SK-N-SH (cell line): ENCODE results near the gene CCDC93. TPM values are rescaled to one million over a fixed set of nuclear protein-coding genes. Genes with fewer than 3 reads are reported as not detected.
A peak's percentile ranks its signal among the peaks of the same experiment; 100 is the strongest.

ENCODE experiments used
- CTCF ChIA-PET: fragments of 300-600, 350-600 bp; formaldehyde crosslinking; extraction: SDS; loops from one replicate; lab custom pipeline; 2021; lab: Yijun Ruan, JAX
- POLR2A ChIA-PET: fragments of 350-600 bp; sonication (Branson Sonifier 250); formaldehyde crosslinking; extraction: SDS; loops from one replicate; lab custom pipeline; 2020; ENCODE audit warnings: antibody characterized with exemption, inconsistent platforms; lab: Yijun Ruan, JAX
- DNase-seq: peaks from one replicate; pipeline ENCODE4 v3.0.0; 2012
- H2AFZ ChIP-seq: fragments of 200-600 bp; sonication (generic); 2 replicates; pipeline ENCODE4 v1.8.1; 2016; ENCODE audit warnings: antibody characterized with exemption, mild to moderate bottlenecking, low read depth
- H3F3A ChIP-seq: fragments of 200-600 bp; sonication (generic); replicated peaks from 2 replicates; pipeline ENCODE3; 2016; ENCODE audit warnings: antibody characterized with exemption, mild to moderate bottlenecking; ENCODE audit not compliant: insufficient read depth
- H3K27ac ChIP-seq, 2 experiments: fragments of 200-500 bp in 1 of 2; fragments of 200-600 bp in 1 of 2; sonication (Bioruptor generic) in 1 of 2; sonication (generic), shearing (Covaris generic) in 1 of 2; 2 replicates each; pipeline versions ENCODE4 v1.5.1 to v1.6.1; 2014 to 2016; ENCODE audit warnings: low read depth in 2 of 2, inconsistent platforms in 1 of 2, low read length in 1 of 2, mild to moderate bottlenecking in 1 of 2, mixed read lengths in 1 of 2
- H3K27me3 ChIP-seq: fragments of 200-600 bp; sonication (generic), shearing (Covaris generic); 2 replicates; pipeline ENCODE4 v1.6.1; 2016; ENCODE audit warnings: mixed run types; ENCODE audit not compliant: insufficient read depth
- H3K36me3 ChIP-seq, 2 experiments: fragments of 200-500 bp in 1 of 2; fragments of 200-600 bp in 1 of 2; sonication (Bioruptor generic) in 1 of 2; sonication (generic) in 1 of 2; replicated peaks in 1 of 2; 2 replicates each; pipeline versions ENCODE3 to v1.5.1; 2014 to 2016; ENCODE audit warnings: low read length in 1 of 2, mild to moderate bottlenecking in 1 of 2; ENCODE audit not compliant: insufficient read depth in 2 of 2, control insufficient read depth in 1 of 2
- H3K4me1 ChIP-seq, 2 experiments: fragments of 200-500 bp in 1 of 2; fragments of 200-600 bp in 1 of 2; sonication (Bioruptor generic) in 1 of 2; sonication (generic), shearing (Covaris generic) in 1 of 2; 2 replicates each; pipeline versions ENCODE4 v1.5.1 to v1.6.1; 2014 to 2016; ENCODE audit warnings: low read depth in 1 of 2, low read length in 1 of 2, mixed run types in 1 of 2; ENCODE audit not compliant: insufficient read depth in 2 of 2, control insufficient read depth in 1 of 2
- H3K4me2 ChIP-seq: fragments of 200-600 bp; sonication (generic), shearing (Covaris generic); 2 replicates; pipeline ENCODE4 v1.6.1; 2017; ENCODE audit warnings: mixed run types
- H3K4me3 ChIP-seq, 2 experiments: fragments of 200-500 bp in 1 of 2; fragments of 200-600 bp in 1 of 2; sonication (Bioruptor generic) in 1 of 2; sonication (generic), shearing (Covaris generic) in 1 of 2; 2 replicates each; pipeline versions ENCODE4 v1.5.1 to v1.8.1; 2014 to 2016; ENCODE audit warnings: low read depth in 2 of 2, inconsistent platforms in 1 of 2, low read length in 1 of 2, mild to moderate bottlenecking in 1 of 2, mixed read lengths in 1 of 2, moderate library complexity in 1 of 2
- H3K79me2 ChIP-seq: fragments of 200-600 bp; sonication (generic); 2 replicates; pipeline ENCODE4 v1.8.1; 2017; ENCODE audit warnings: mild to moderate bottlenecking; ENCODE audit not compliant: insufficient read depth
- H3K9ac ChIP-seq: fragments of 200-600 bp; sonication (generic); 2 replicates; pipeline ENCODE4 v1.6.1; 2017; ENCODE audit warnings: mixed run types
- H3K9me2 ChIP-seq: fragments of 200-600 bp; sonication (generic); 2 replicates; pipeline ENCODE4 v1.6.1; 2017; ENCODE audit warnings: mixed run types
- H3K9me3 ChIP-seq: fragments of 200-600 bp; sonication (generic); 2 replicates; pipeline ENCODE4 v1.6.1; 2017; ENCODE audit warnings: mixed run types, mild to moderate bottlenecking, moderate library complexity
- H4K20me1 ChIP-seq: fragments of 200-600 bp; sonication (generic); 2 replicates; pipeline ENCODE4 v1.6.1; 2017; ENCODE audit warnings: mild to moderate bottlenecking, mixed run types; ENCODE audit not compliant: insufficient read depth
- CHD2 ChIP-seq: fragments of 150-350 bp; IDR thresholded peaks from 2 replicates; pipeline ENCODE4 v1.6.1; 2018; ENCODE audit warnings: low read length; ENCODE audit not compliant: partially characterized antibody
- CTCF ChIP-seq: fragments of 200-600 bp; sonication (generic); IDR thresholded peaks from 2 replicates; pipeline ENCODE4 v1.6.1; 2017; ENCODE audit warnings: antibody characterized with exemption, mild to moderate bottlenecking, moderate library complexity
- ELF1 ChIP-seq: IDR thresholded peaks from 2 replicates; pipeline ENCODE4 v1.4.0; 2012
- EZH2phosphoT487 ChIP-seq: fragments of 200-600 bp; sonication (generic); IDR thresholded peaks from 2 replicates; pipeline ENCODE4 v1.6.1; 2017; ENCODE audit warnings: low read depth, mixed run types, mild to moderate bottlenecking, antibody characterized with exemption, moderate library complexity, borderline replicate concordance
- FOSL2 ChIP-seq: IDR thresholded peaks from 2 replicates; pipeline ENCODE4 v1.4.0; 2012; ENCODE audit warnings: low read depth, mild to moderate bottlenecking, moderate library complexity, borderline replicate concordance
- FOXM1 ChIP-seq: IDR thresholded peaks from 2 replicates; pipeline ENCODE4 v1.4.0; 2012; ENCODE audit warnings: low read depth, mild to moderate bottlenecking
- JUND ChIP-seq: IDR thresholded peaks from 2 replicates; pipeline ENCODE4 v1.4.0; 2012
- NFIC ChIP-seq: IDR thresholded peaks from 2 replicates; pipeline ENCODE4 v1.4.0; 2012; ENCODE audit warnings: borderline replicate concordance
- POLR2AphosphoS5 ChIP-seq: IDR thresholded peaks from 2 replicates; pipeline ENCODE4 v1.6.1; 2012; ENCODE audit warnings: low read depth, low read length
- RAD21 ChIP-seq: IDR thresholded peaks from 2 replicates; pipeline ENCODE4 v1.6.1; 2012; ENCODE audit warnings: mild to moderate bottlenecking, low read length
- RCOR1 ChIP-seq: fragments of 150-350 bp; IDR thresholded peaks from 2 replicates; pipeline ENCODE4 v1.6.1; 2017; ENCODE audit warnings: antibody characterized with exemption, low read length
- RFX5 ChIP-seq: IDR thresholded peaks from 2 replicates; pipeline ENCODE4 v1.6.1; 2012; ENCODE audit warnings: mild to moderate bottlenecking, improper control_type of control experiment, low read length
- RXRA ChIP-seq: IDR thresholded peaks from 2 replicates; pipeline ENCODE4 v1.4.0; 2012; ENCODE audit warnings: low read depth, mild to moderate bottlenecking, borderline replicate concordance
- SMC3 ChIP-seq: IDR thresholded peaks from 2 replicates; pipeline ENCODE4 v1.6.1; 2012; ENCODE audit warnings: low read depth, low read length, improper control_type of control experiment
- USF2 ChIP-seq: fragments of 150-350 bp; IDR thresholded peaks from 2 replicates; pipeline ENCODE4 v1.6.1; 2017; ENCODE audit warnings: antibody characterized with exemption, low read length, low read depth, borderline replicate concordance
- YY1 ChIP-seq: IDR thresholded peaks from 2 replicates; pipeline ENCODE4 v1.4.0; 2012; ENCODE audit warnings: low read depth, mild to moderate bottlenecking
- WGBS: methylation state at CpG from one replicate; pipeline ENCODE4 v1.1.6; 2017; ENCODE audit warnings: low lambda C conversion rate; 5-methylcytosine and 5-hydroxymethylcytosine counted together
- polyA plus RNA-seq, 3 experiments: library from polyadenylated mRNA; depleted of rRNA; stranded (reverse); fragments of >200 nt; gene quantifications; 2 replicates each; pipeline ENCODE4 v1.2.3, GENCODE V29; 2012

The CCDC93 gene
- polyA plus RNA-seq, 1 of the 3 experiments (the other 2 are of a cell fraction) = 11.7 TPM

GRCh38 chr2:117989854-117990438, 23.9 kb downstream of the CCDC93 start (continued):
- TF ChIP-seq RCOR1 (no peak), JUND (no peak)
- TF ChIP-seq, all 33 proteins: peak for 0

- H3K27me3 ChIP-seq = no peaks in the 10 kb centered on the region
- H3K27ac ChIP-seq = 0 out of 4 replicates have a peak overlapping the region, but pooled peaks of 1 of the 2 experiments have one; percentile 20
- no peaks in the 10 kb centered on the region for H4K20me1 ChIP-seq
- peaks cover 24 to 38% of the 10 kb centered on the region in 2 experiments for H3K36me3 ChIP-seq
- no peak for DNase-seq
- H3K79me2 ChIP-seq = peaks cover 2% of the 10 kb centered on the region; the same call in 1 of the 2 replicates
- ChIA-PET POLR2A (no interaction called here), CTCF (interaction anchor here (0.7 to 8.1 kb wide), 3 partner anchors 16 to 172 kb away, joined by 3 to 94 read pairs (median 4); partner anchors contain the start of gene DDX18)
- no peak overlapping the region for H3K9ac ChIP-seq
- H3K4me3 ChIP-seq = no peak overlapping the region
- H3K9me2 ChIP-seq = no peaks in the 10 kb centered on the region
- TF ChIP-seq RFX5 (no peak), YY1 (no peak), USF2 (no peak), RXRA (no peak), SMC3 (no peak), ELF1 (no peak), CHD2 (no peak), EZH2phosphoT487 (no peak), POLR2AphosphoS5 (no peak), NFIC (no peak), FOSL2 (no peak), FOXM1 (no peak)
- no peak overlapping the region for H3K4me2 ChIP-seq
- H3K4me1 ChIP-seq = peaks cover 12 to 18% of the 10 kb centered on the region in 2 experiments
- H3K9me3 ChIP-seq = no peaks in the 10 kb centered on the region
- no peak overlapping the region for H2AFZ ChIP-seq
- peaks cover 7% of the 10 kb centered on the region for H3F3A ChIP-seq
- WGBS = 95% methylated on average over 2 of the region's 2 CpGs
Observed at GRCh38 chr2:117987121-117987520, 26.7 kb downstream of the CCDC93 start.

GRCh38 chr2:117985092-117985491, 28.8 kb downstream of the CCDC93 start:
- 71% methylated on average over 2 of the region's 2 CpGs for WGBS
- Histone ChIP-seq H3K4me2 (no peak overlapping the region), H3K27me3 (no peaks in the 10 kb centered on the region)
- TF ChIP-seq CTCF = peak; percentile 34
- TF ChIP-seq NFIC = no peak
- no peak for TF ChIP-seq EZH2phosphoT487
- TF ChIP-seq RAD21 = peak; percentile 40
- TF ChIP-seq, all 33 proteins: peak for 2
- Histone ChIP-seq H3K79me2 (peaks cover 7% of the 10 kb centered on the region; the same call in 1 of the 2 replicates), H2AFZ (no peak overlapping the region), H4K20me1 (no peaks in the 10 kb centered on the region), H3K36me3 (peaks cover 18 to 32% of the 10 kb centered on the region in 2 experiments), H3K9me3 (no peaks in the 10 kb centered on the region), H3F3A (peaks cover 21% of the 10 kb centered on the region), H3K27ac (peak overlapping the region; percentile 28 to 99; a peak in 3 of 4 replicates), H3K4me3 (no peak overlapping the region), H3K9me2 (no peaks in the 10 kb centered on the region), H3K9ac (no peak overlapping the region), H3K4me1 (peaks cover 15 to 27% of the 10 kb centered on the region in 2 experiments)
- CTCF ChIA-PET = interaction anchor here (1.0 to 8.1 kb wide), 5 partner anchors 12 to 142 kb away, joined by 3 to 94 read pairs (median 7); no protein-coding TSS in a partner anchor
- DNase-seq = peak; percentile 26
- POLR2A ChIA-PET = no interaction called here
